Vagina (tissue), 2 donors: ENCODE measurements around the gene CCDC127. TPM values are rescaled to one million over a fixed set of nuclear protein-coding genes. Genes with fewer than 3 reads are reported as not detected.

Experiments
- DNase-seq, 2 donors: peaks; one replicate each; pipeline ENCODE4 v3.0.0-alpha.2; 2017; ENCODE audit errors: extremely low spot score in 2 of 2
- H3K27ac ChIP-seq: fragments of 200-600 bp; sonication (generic); one replicate; pipeline ENCODE4 v1.5.1; 2019
- H3K27me3 ChIP-seq: fragments of 200-600 bp; sonication (generic); one replicate; pipeline ENCODE4 v1.5.1; 2019
- H3K36me3 ChIP-seq, 2 donors: fragments of 200-600 bp; sonication (generic); one replicate each; pipeline ENCODE4 v1.5.1; 2017 to 2019
- H3K4me1 ChIP-seq: fragments of 200-600 bp; sonication (generic); one replicate; pipeline ENCODE4 v1.5.1; 2019
- H3K4me3 ChIP-seq, 2 donors: fragments of 200-600 bp; sonication (generic); 1 replicate in 1 of 2; 2 replicates in 1 of 2; pipeline ENCODE4 v1.5.1; 2016 to 2019
- H3K9me3 ChIP-seq: fragments of 200-600 bp; sonication (generic); one replicate; pipeline ENCODE4 v1.5.1; 2019
- CTCF ChIP-seq, 3 experiments: fragments of 450-650 bp in 2 of 3; fragments of 200-600 bp in 1 of 3; sonication (generic) in 1 of 3; IDR thresholded peaks; one replicate each; pipeline ENCODE4 v1.5.1; 2017 to 2019; ENCODE audit warnings: antibody characterized with exemption in 3 of 3, mild to moderate bottlenecking in 2 of 3, moderate library complexity in 2 of 3
- POLR2A ChIP-seq, 2 donors: fragments of 450-650 bp; IDR thresholded peaks; one replicate each; pipeline ENCODE4 v1.6.1; 2017; ENCODE audit warnings: antibody characterized with exemption in 2 of 2, mild to moderate bottlenecking in 2 of 2, moderate library complexity in 2 of 2
- POLR2AphosphoS5 ChIP-seq, 2 donors: sonication (generic); formaldehyde crosslinking; IDR thresholded peaks; one replicate each; pipeline ENCODE4 v1.9.0; 2017; ENCODE audit warnings: antibody characterized with exemption in 2 of 2, mild to moderate bottlenecking in 2 of 2, low read depth in 1 of 2; ENCODE audit not compliant: insufficient read depth in 1 of 2
- intact Hi-C: fragments of 100-400 bp; cut with DNase I; formaldehyde crosslinking; loops from one replicate; pipeline ENCODE4 v1.15.1; 2023
- total RNA-seq: library from RNA; depleted of rRNA; stranded (reverse); fragments of >200 nt; gene quantifications from one replicate; pipeline ENCODE4 v1.2.3, GENCODE V29; 2016

CCDC127 gene
- total RNA-seq, 1 donor from 2014 or later: 4.2 TPM

DNA sequence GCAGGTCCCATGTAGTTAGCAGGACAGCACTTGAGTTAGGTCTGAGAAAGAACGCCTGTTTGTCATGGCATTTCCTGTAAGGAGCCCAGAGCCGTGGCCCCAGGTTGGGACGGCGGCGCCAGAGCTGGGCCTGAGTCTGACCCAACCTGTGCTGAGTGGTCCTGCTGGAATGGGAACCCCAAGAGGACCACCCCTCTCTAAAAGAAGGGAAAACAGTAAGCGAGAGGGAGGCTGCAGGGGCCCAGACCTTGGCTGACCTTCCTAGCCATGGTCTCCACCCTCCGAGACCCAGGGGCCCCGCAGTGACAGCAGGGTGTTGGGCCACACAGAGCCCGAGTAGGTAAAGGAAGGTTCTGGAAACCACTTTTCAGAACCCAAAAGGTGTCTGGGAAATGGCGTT lies 28.5 kb downstream of the CCDC127 start:
- H3K9me3 ChIP-seq: no peaks in the 10 kb centered on the region
- no peak overlapping the region for H3K27ac ChIP-seq
- H3K27me3 ChIP-seq: no peaks in the 10 kb centered on the region
- no peak for DNase-seq
- no peaks in the 10 kb centered on the region for H3K36me3 ChIP-seq
- H3K4me1 ChIP-seq: peaks cover 21% of the 10 kb centered on the region
- intact Hi-C loops: no loop called here
- TF ChIP-seq POLR2AphosphoS5 (IDR thresholded peaks at IDR 0.05; ENCODE audit: insufficient read depth in 1 of 2, low read depth in 1 of 2) (no peak), POLR2A (IDR thresholded peaks at IDR 0.05) (no peak), CTCF (IDR thresholded peaks at IDR 0.05) (no peak)
- no peak overlapping the region for H3K4me3 ChIP-seq

DNA sequence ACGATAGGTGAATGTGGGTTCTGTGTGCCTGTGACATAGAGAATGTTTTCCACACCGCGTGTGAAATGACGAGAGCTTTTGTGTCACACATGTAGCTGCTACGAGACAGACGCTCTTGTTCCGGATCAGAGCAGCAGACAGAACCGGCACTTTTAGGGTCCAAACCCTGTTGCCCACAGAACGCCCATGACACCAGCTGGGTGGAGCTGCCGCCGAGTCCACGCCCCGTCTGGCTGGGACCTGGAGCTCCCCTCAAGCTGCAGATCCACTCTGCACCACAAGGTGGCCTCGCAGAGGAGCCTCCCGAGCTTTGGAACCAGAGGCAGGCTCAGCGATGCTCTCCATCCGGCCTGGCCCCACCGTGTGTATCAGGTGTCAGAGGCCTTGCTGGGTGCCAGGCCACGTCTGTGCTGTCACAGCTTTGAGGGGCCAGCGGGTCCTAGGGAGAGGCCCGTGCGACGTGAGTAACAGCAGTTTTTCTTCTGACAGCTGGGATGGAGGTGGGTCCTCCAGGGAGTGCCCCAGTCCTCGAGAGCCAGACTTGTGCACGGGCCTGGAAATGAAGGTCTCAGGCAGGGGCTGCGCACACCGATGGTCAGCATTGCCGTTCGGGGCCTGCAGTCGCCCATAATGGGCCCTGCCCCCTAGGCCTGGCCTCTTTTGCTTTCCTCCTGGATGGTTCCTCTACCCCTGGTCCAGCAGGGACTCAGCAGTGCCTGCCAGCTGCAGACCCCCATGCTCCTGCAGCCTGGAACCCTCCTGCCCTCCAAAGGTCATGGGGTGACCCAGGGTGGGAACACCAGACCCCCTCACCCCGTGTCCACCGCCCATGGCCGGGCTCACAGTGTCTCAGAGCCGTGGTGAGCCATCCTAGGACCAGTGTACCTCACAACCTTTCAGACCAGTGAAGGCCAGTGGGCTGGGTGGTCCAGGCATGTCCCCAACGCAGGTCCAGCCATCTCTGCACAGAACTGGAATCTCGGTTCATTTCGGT lies 29.2 kb downstream of the CCDC127 start:
- Histone ChIP-seq H3K4me1 (peaks cover 21% of the 10 kb centered on the region), H3K36me3 (no peaks in the 10 kb centered on the region), H3K9me3 (no peaks in the 10 kb centered on the region), H3K27me3 (no peaks in the 10 kb centered on the region), H3K4me3 (peak overlapping the region; percentile 3 to 12), H3K27ac (no peak overlapping the region)
- TF ChIP-seq POLR2A (IDR thresholded peaks at IDR 0.05): no peak
- peak; percentile 78 to 92 (median 91) for TF ChIP-seq CTCF (IDR thresholded peaks at IDR 0.05)
- TF ChIP-seq POLR2AphosphoS5 (IDR thresholded peaks at IDR 0.05; ENCODE audit: insufficient read depth in 1 of 2, low read depth in 1 of 2): peak; percentile 26 to 38
- intact Hi-C loops: no loop called here
- no peak for DNase-seq

DNA sequence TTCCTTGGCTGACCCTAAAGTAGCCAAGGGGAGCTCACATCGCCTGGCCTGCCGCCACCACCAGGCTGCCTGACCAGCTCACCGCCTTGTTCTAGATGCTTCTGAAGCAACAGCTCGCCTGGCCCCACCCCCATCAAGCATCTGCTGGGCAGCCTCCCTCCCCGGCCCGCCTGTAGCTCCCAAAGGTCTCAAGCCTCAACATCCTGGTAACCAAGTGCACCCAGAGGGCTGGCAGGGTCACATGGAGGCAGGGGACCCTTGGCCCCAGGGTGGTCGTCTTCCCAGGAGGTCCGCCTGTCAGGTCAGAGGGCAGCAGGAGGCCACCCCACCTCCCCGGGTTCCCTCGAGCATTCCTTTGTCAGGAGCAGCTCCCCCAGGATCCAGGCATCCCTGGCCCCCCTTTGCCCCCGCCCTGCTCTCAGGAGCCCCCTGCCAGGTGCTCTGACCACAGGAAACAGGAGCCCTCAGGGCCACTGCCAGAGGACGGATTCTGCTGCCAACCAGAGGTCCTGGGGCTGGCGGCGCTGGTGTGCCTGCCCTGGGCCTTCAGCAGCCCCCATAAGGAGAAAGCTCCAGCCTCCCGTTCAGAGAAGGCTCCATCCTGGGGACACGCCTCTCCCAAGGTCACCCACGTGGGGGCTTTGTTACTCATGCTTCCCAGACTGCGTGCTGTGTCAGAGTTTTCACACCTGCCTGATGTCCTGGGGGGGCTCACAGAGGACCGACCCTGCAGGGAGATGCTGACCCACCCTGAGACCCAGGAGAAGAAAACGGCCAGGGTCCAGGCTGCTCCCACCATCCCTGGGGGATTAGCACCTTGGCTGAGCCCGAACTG lies 30.1 kb downstream of the CCDC127 start:
- no peaks in the 10 kb centered on the region for H3K36me3 ChIP-seq
- H3K27ac ChIP-seq: no peak overlapping the region
- intact Hi-C loops: no loop called here
- H3K4me1 ChIP-seq: peaks cover 21% of the 10 kb centered on the region
- no peak for DNase-seq
- TF ChIP-seq CTCF (IDR thresholded peaks at IDR 0.05) (no peak), POLR2A (IDR thresholded peaks at IDR 0.05) (no peak), POLR2AphosphoS5 (IDR thresholded peaks at IDR 0.05; ENCODE audit: insufficient read depth in 1 of 2, low read depth in 1 of 2) (no peak)
- peak overlapping the region; percentile 3 to 12 for H3K4me3 ChIP-seq
- H3K9me3 ChIP-seq: no peaks in the 10 kb centered on the region
- H3K27me3 ChIP-seq: no peaks in the 10 kb centered on the region

DNA sequence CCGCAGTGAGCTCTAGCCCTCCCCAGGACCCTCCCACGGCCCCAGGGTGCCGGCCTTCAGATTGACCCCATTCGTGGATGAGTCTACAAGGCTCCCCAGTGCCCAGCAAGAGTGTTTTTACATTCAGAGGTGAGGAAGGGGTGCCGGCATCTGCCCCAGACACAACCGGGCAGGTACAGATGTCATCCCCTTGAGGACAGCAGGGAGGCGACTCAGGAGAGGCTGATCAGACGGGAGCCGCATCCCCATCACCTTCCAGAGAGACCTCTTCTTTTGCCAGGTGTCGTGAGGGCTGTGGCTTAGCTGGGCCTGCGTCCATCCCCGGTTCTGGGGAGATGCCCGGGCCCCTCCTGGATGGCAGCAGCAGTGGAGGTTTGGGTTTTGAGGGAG lies 30.9 kb downstream of the CCDC127 start:
- no peak for DNase-seq
- Histone ChIP-seq H3K36me3 (no peaks in the 10 kb centered on the region), H3K27ac (no peak overlapping the region), H3K4me1 (peaks cover 21% of the 10 kb centered on the region), H3K4me3 (no peak overlapping the region), H3K27me3 (no peaks in the 10 kb centered on the region), H3K9me3 (no peaks in the 10 kb centered on the region)
- intact Hi-C loops: no loop called here
- TF ChIP-seq CTCF (IDR thresholded peaks at IDR 0.05) (no peak), POLR2AphosphoS5 (IDR thresholded peaks at IDR 0.05; ENCODE audit: insufficient read depth in 1 of 2, low read depth in 1 of 2) (no peak), POLR2A (IDR thresholded peaks at IDR 0.05) (no peak)
